Neural cell (in vitro differentiated cells): ENCODE data around the gene PTRH1. TPM values are rescaled to one million over a fixed set of nuclear protein-coding genes. Genes with fewer than 3 reads are reported as not detected.

ENCODE experiments used
- H2AFZ ChIP-seq: fragments of 200-600, 300-800 bp; sonication (generic), shearing (Covaris generic); 2 replicates; pipeline ENCODE4 v1.6.0; 2014; ENCODE audit warnings: low read depth, mild to moderate bottlenecking, antibody characterized with exemption, low read length, moderate library complexity
- H3F3A ChIP-seq: fragments of 200-600 bp; shearing (Covaris generic); 2 replicates; pipeline ENCODE4 v1.6.1; 2016; ENCODE audit warnings: mild to moderate bottlenecking, moderate library complexity, mixed read lengths, antibody characterized with exemption, low read length; ENCODE audit not compliant: insufficient read depth, poor library complexity, severe bottlenecking
- H3K27ac ChIP-seq: fragments of 200-600, 300-800 bp; sonication (generic), shearing (Covaris generic); 2 replicates; pipeline ENCODE4 v1.5.1; 2014; ENCODE audit warnings: mild to moderate bottlenecking, low read length, moderate library complexity
- H3K27me3 ChIP-seq: fragments of 300-800, 200-600 bp; sonication (generic), shearing (Covaris generic); 2 replicates; pipeline ENCODE4 v1.6.0; 2014; ENCODE audit warnings: mild to moderate bottlenecking, low read depth, low read length, moderate library complexity; ENCODE audit not compliant: insufficient read depth
- H3K36me3 ChIP-seq: fragments of 300-800, 200-600 bp; sonication (generic), shearing (Covaris generic); 2 replicates; pipeline ENCODE4 v1.5.1; 2014; ENCODE audit warnings: mild to moderate bottlenecking, antibody characterized with exemption, low read length, moderate library complexity; ENCODE audit not compliant: insufficient read depth
- H3K4me2 ChIP-seq: fragments of 300-800, 200-600 bp; sonication (generic), shearing (Covaris generic); 2 replicates; pipeline ENCODE4 v1.6.0; 2014; ENCODE audit warnings: mild to moderate bottlenecking, low read length
- H3K4me3 ChIP-seq: fragments of 300-800, 200-600 bp; sonication (generic), shearing (Covaris generic); 2 replicates; pipeline ENCODE4 v1.5.1; 2014; ENCODE audit warnings: mild to moderate bottlenecking, low read length, moderate library complexity
- H3K79me2 ChIP-seq: fragments of 200-600 bp; shearing (Covaris generic); replicated peaks from 2 replicates; pipeline ENCODE4 v1.6.0; 2014; ENCODE audit warnings: mild to moderate bottlenecking, low read length, moderate library complexity; ENCODE audit not compliant: insufficient read depth
- H3K9ac ChIP-seq: fragments of 300-800, 200-600 bp; sonication (generic), shearing (Covaris generic); 2 replicates; pipeline ENCODE4 v1.6.1; 2016; ENCODE audit warnings: mild to moderate bottlenecking, low read length, mixed read lengths
- H3K9me2 ChIP-seq: fragments of 200-600 bp; shearing (Covaris generic); 2 replicates; pipeline ENCODE4 v1.6.1; 2016; ENCODE audit warnings: mild to moderate bottlenecking, low read length, mixed read lengths; ENCODE audit not compliant: insufficient read depth
- H3K9me3 ChIP-seq: fragments of 200-600, 300-800 bp; sonication (generic), shearing (Covaris generic); 2 replicates; pipeline ENCODE4 v1.6.1; 2016; ENCODE audit warnings: mild to moderate bottlenecking, mixed run types, low read length, moderate library complexity, mixed read lengths
- H4K20me1 ChIP-seq: fragments of 200-600 bp; shearing (Covaris generic); 2 replicates; pipeline ENCODE4 v1.6.1; 2016; ENCODE audit warnings: mild to moderate bottlenecking, mixed run types; ENCODE audit not compliant: insufficient read depth
- EP300 ChIP-seq: fragments of 450-650 bp; conservative IDR thresholded peaks from 2 replicates; pipeline ENCODE4 v1.6.1; 2014; ENCODE audit warnings: antibody characterized with exemption, mild to moderate bottlenecking, moderate library complexity; ENCODE audit not compliant: poor library complexity, severe bottlenecking
- EZH2 ChIP-seq: fragments of 200-600, 300-800 bp; shearing (Covaris generic), sonication (generic); IDR thresholded peaks from 2 replicates; pipeline ENCODE4 v1.6.1; 2014; ENCODE audit warnings: antibody characterized with exemption, low read length, borderline replicate concordance, mild to moderate bottlenecking; ENCODE audit not compliant: insufficient read depth, poor library complexity, severe bottlenecking
- MXI1 ChIP-seq: fragments of 450-650 bp; conservative IDR thresholded peaks from 2 replicates; pipeline ENCODE4 v1.6.1; 2014; ENCODE audit warnings: antibody characterized with exemption, mild to moderate bottlenecking; ENCODE audit not compliant: poor library complexity, severe bottlenecking
- POLR2AphosphoS5 ChIP-seq: IDR thresholded peaks from 2 replicates; pipeline ENCODE4 v1.6.1; 2012
- RAD21 ChIP-seq: fragments of 450-650 bp; conservative IDR thresholded peaks from 2 replicates; pipeline ENCODE4 v1.6.1; 2014; ENCODE audit warnings: antibody characterized with exemption, mild to moderate bottlenecking, moderate library complexity
- SMC3 ChIP-seq: fragments of 450-650 bp; conservative IDR thresholded peaks from 2 replicates; pipeline ENCODE4 v1.6.1; 2014; ENCODE audit warnings: antibody characterized with exemption, mild to moderate bottlenecking, moderate library complexity; ENCODE audit not compliant: poor library complexity
- TAF1 ChIP-seq: IDR thresholded peaks from 2 replicates; pipeline ENCODE4 v1.6.1; 2012; ENCODE audit warnings: low read depth
- polyA plus RNA-seq: library from polyadenylated mRNA; depleted of rRNA; stranded (reverse); fragments of >200 nt; gene quantifications from 2 replicates; pipeline ENCODE4 v1.2.3, GENCODE V29; 2014
- TF ChIP-seq, protein P1 (sequence below): IDR thresholded peaks from 2 replicates; pipeline ENCODE4 v1.6.1; 2012; ENCODE audit warnings: borderline replicate concordance
- TF ChIP-seq, protein P2 (sequence below): fragments of 450-650 bp; IDR thresholded peaks from 2 replicates; pipeline ENCODE4 v1.5.1; 2014; ENCODE audit warnings: antibody characterized with exemption, mild to moderate bottlenecking, moderate library complexity; ENCODE audit not compliant: poor library complexity, severe bottlenecking

The PTRH1 gene
- polyA plus RNA-seq, 1 donor from 2014 or later, result 20.0 TPM

- H3K27me3 ChIP-seq, result no peaks in the 10 kb centered on the region
- peaks cover 3% of the 10 kb centered on the region for H4K20me1 ChIP-seq
- H3F3A ChIP-seq, result no peaks in the 10 kb centered on the region
- no peak overlapping the region for H3K27ac ChIP-seq
- H3K79me2 ChIP-seq, result no peaks in the 10 kb centered on the region
- TF ChIP-seq RAD21, result no peak
- TF ChIP-seq MXI1, result no peak
- TF ChIP-seq, protein P1, sequence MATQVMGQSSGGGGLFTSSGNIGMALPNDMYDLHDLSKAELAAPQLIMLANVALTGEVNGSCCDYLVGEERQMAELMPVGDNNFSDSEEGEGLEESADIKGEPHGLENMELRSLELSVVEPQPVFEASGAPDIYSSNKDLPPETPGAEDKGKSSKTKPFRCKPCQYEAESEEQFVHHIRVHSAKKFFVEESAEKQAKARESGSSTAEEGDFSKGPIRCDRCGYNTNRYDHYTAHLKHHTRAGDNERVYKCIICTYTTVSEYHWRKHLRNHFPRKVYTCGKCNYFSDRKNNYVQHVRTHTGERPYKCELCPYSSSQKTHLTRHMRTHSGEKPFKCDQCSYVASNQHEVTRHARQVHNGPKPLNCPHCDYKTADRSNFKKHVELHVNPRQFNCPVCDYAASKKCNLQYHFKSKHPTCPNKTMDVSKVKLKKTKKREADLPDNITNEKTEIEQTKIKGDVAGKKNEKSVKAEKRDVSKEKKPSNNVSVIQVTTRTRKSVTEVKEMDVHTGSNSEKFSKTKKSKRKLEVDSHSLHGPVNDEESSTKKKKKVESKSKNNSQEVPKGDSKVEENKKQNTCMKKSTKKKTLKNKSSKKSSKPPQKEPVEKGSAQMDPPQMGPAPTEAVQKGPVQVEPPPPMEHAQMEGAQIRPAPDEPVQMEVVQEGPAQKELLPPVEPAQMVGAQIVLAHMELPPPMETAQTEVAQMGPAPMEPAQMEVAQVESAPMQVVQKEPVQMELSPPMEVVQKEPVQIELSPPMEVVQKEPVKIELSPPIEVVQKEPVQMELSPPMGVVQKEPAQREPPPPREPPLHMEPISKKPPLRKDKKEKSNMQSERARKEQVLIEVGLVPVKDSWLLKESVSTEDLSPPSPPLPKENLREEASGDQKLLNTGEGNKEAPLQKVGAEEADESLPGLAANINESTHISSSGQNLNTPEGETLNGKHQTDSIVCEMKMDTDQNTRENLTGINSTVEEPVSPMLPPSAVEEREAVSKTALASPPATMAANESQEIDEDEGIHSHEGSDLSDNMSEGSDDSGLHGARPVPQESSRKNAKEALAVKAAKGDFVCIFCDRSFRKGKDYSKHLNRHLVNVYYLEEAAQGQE, result no peak
- no peak for TF ChIP-seq POLR2AphosphoS5
- no peak for TF ChIP-seq SMC3
- TF ChIP-seq TAF1, result no peak
- no peak for TF ChIP-seq EP300
- TF ChIP-seq EZH2, result no peak
- TF ChIP-seq, protein P2, sequence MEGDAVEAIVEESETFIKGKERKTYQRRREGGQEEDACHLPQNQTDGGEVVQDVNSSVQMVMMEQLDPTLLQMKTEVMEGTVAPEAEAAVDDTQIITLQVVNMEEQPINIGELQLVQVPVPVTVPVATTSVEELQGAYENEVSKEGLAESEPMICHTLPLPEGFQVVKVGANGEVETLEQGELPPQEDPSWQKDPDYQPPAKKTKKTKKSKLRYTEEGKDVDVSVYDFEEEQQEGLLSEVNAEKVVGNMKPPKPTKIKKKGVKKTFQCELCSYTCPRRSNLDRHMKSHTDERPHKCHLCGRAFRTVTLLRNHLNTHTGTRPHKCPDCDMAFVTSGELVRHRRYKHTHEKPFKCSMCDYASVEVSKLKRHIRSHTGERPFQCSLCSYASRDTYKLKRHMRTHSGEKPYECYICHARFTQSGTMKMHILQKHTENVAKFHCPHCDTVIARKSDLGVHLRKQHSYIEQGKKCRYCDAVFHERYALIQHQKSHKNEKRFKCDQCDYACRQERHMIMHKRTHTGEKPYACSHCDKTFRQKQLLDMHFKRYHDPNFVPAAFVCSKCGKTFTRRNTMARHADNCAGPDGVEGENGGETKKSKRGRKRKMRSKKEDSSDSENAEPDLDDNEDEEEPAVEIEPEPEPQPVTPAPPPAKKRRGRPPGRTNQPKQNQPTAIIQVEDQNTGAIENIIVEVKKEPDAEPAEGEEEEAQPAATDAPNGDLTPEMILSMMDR, result no peak
- no peak overlapping the region for H3K4me2 ChIP-seq
- no peak overlapping the region for H3K4me3 ChIP-seq
- no peak overlapping the region for H3K9ac ChIP-seq
- peaks cover 10% of the 10 kb centered on the region for H3K36me3 ChIP-seq
- no peak overlapping the region for H2AFZ ChIP-seq
- H3K9me2 ChIP-seq, result no peaks in the 10 kb centered on the region
- H3K9me3 ChIP-seq, result no peaks in the 10 kb centered on the region
These were observed 31.7 kb downstream of the PTRH1 start for GRCh38 chr9:127683723-127684122.

- no peaks in the 10 kb centered on the region for H3K27me3 ChIP-seq
- no peaks in the 10 kb centered on the region for H3K9me2 ChIP-seq
- no peak overlapping the region for H3K4me2 ChIP-seq
- no peak overlapping the region for H3K4me3 ChIP-seq
- H3K9me3 ChIP-seq, result no peaks in the 10 kb centered on the region
- no peaks in the 10 kb centered on the region for H3K79me2 ChIP-seq
- no peak overlapping the region for H3K27ac ChIP-seq
- H4K20me1 ChIP-seq, result peaks cover 3% of the 10 kb centered on the region
- H3F3A ChIP-seq, result no peaks in the 10 kb centered on the region
- no peak for TF ChIP-seq POLR2AphosphoS5
- TF ChIP-seq, protein P1, result no peak
- no peak for TF ChIP-seq SMC3
- TF ChIP-seq MXI1, result no peak
- TF ChIP-seq, protein P2, result no peak
- TF ChIP-seq RAD21, result no peak
- TF ChIP-seq TAF1, result no peak
- TF ChIP-seq EP300, result no peak
- TF ChIP-seq EZH2, result no peak
- H3K9ac ChIP-seq, result no peak overlapping the region
- peaks cover 15% of the 10 kb centered on the region for H3K36me3 ChIP-seq
- H2AFZ ChIP-seq, result no peak overlapping the region
These were observed 32.9 kb downstream of the PTRH1 start for GRCh38 chr9:127682351-127683136.
